ENCODE data around the gene FER. TPM values are rescaled to one million over a fixed set of nuclear protein-coding genes. Genes with fewer than 3 reads are reported as not detected.
A peak's percentile ranks its signal among the peaks of the same experiment; 100 is the strongest.

Gene FER
- total and polyA plus RNA-seq, 2 of the 13 experiments (the other 11 are each of a cell fraction or from before 2014, with no cell fraction given), result 7.9 to 29.0 TPM

DNA sequence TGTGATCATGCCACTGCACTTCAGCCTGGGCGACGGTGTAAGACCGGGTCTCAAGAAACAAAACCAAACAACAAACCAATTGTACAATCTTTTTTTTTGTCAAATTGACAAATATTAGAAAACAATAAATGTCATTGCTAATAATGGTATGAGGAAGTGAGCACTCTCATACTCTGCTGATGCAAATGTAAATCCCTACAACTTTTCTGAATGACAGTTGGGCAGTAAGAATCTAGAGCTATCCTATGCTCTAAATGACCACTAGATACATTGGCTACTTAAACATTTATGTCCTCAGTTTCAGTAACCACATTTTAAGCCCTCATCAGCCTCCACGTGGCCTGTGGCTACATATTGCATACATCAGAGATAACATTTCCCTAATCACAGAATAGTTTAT is 256.2 kb downstream of the FER start:
- intact Hi-C loops (cut with micrococcal nuclease; ENCODE audit: unreplicated experiment) (no loop called here), in situ Hi-C loops (cut with HindIII; ENCODE audit: extremely low pct_ligation_motif_present, low pct_unique_long_range_greater_than_20kb) (no loop called here)
- H3K36me3 ChIP-seq (replicated peaks in 1 of 2; ENCODE audit: control insufficient read depth in 1 of 2, insufficient read depth in 2 of 2, low read length in 2 of 2), result no peaks in the 10 kb centered on the region
- ATAC-seq (no peak), DNase-seq (ENCODE audit: low spot score) (no peak), FAIRE-seq (no peak)
- BruUV-seq (replicated peaks), result no TSS peak
- H3K4me3 ChIP-seq (replicated peaks in 1 of 3; ENCODE audit: insufficient read depth in 1 of 3, low read depth in 2 of 3, low read length in 3 of 3), result no peak overlapping the region
- H3K4me1 ChIP-seq (ENCODE audit: insufficient read depth, low read length), result no peaks in the 10 kb centered on the region
- H3K79me2 ChIP-seq (ENCODE audit: insufficient read depth, low read length), result no peaks in the 10 kb centered on the region
- no peak overlapping the region for H3K9ac ChIP-seq (ENCODE audit: insufficient read depth, low read depth, low read length)
- no peaks in the 10 kb centered on the region for H4K20me1 ChIP-seq (ENCODE audit: insufficient read depth, low read length)
- POLR2A ChIA-PET, result no interaction called here
- no peak overlapping the region for H2AFZ ChIP-seq (ENCODE audit: low read length)
- no peak overlapping the region for H3K4me2 ChIP-seq (ENCODE audit: low read depth, low read length)
- CTCF ChIA-PET (ENCODE audit: low intra/inter-chr PET ratio, low total read pairs), result no interaction called here
- H3K27ac ChIP-seq (ENCODE audit: extremely low read length, insufficient read depth, low read length), result no peak overlapping the region
- WGBS (ENCODE audit: low lambda C conversion rate), result 99% methylated on average over 4 of the region's 4 CpGs
- no peaks in the 10 kb centered on the region for H3K9me3 ChIP-seq (ENCODE audit: low read length)
- no peaks in the 10 kb centered on the region for H3K27me3 ChIP-seq (ENCODE audit: control insufficient read depth in 1 of 2, insufficient read depth in 2 of 2, low read length in 2 of 2)
- TF ChIP-seq ZNF569 (CRISPR knock-in tag; IDR thresholded peaks at IDR 0.05; ENCODE audit: borderline replicate concordance) (no peak), NFKBIZ (CRISPR knock-in tag; IDR thresholded peaks at IDR 0.05) (no peak), ZMAT3 (CRISPR knock-in tag; conservative IDR thresholded peaks at IDR 0.05) (no peak), MAFK (conservative IDR thresholded peaks at IDR 0.05 in 1 of 2, IDR thresholded peaks at IDR 0.05 in 1 of 2; ENCODE audit: low read length in 2 of 2) (0 out of 4 replicates have a peak, but pooled peaks of 1 of the 2 experiments have one; percentile 21)

DNA sequence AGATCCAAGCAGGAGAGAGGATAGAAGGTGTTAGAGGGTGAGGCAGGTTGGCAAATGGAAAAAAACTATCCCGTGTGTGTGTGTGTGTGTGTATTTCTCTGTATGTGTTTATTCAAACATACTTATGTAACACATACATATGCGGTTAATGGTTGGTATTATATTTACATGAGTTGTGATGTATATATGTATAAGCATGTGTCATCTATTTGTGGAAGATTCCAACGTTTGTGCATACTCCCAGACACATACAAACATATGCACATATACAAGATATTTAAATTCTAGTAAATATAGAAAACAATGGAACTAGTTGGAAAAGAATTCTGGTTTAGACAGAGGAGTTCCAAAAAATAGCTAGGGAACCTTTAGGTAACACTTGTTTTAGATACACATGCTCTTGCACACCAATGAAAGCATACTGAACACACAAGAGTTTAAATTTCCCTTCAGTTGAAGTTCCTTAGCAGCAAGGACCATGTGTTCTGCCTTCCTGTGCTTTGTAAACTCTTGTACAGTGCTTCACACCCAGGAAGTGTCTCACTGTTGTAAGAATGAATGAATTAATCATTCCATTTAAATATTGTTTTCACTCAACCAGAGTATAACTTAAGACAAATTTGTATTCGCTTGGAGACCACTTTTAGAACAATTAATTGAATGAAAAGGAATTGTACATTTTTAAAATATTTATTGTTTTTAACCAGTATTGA is 257.8 kb downstream of the FER start:
- FAIRE-seq, result no peak
- H3K4me1 ChIP-seq (ENCODE audit: insufficient read depth, low read length), result no peaks in the 10 kb centered on the region
- no peak overlapping the region for H3K4me2 ChIP-seq (ENCODE audit: low read depth, low read length)
- in situ Hi-C loops (cut with HindIII; ENCODE audit: extremely low pct_ligation_motif_present, low pct_unique_long_range_greater_than_20kb) (no loop called here), intact Hi-C loops (cut with micrococcal nuclease; ENCODE audit: unreplicated experiment) (no loop called here)
- no peaks in the 10 kb centered on the region for H3K9me3 ChIP-seq (ENCODE audit: low read length)
- BruUV-seq (replicated peaks), result no TSS peak
- H3K79me2 ChIP-seq (ENCODE audit: insufficient read depth, low read length), result no peaks in the 10 kb centered on the region
- H3K36me3 ChIP-seq (replicated peaks in 1 of 2; ENCODE audit: control insufficient read depth in 1 of 2, insufficient read depth in 2 of 2, low read length in 2 of 2), result no peaks in the 10 kb centered on the region
- H4K20me1 ChIP-seq (ENCODE audit: insufficient read depth, low read length), result no peaks in the 10 kb centered on the region
- H3K27ac ChIP-seq (ENCODE audit: extremely low read length, insufficient read depth, low read length), result no peak overlapping the region
- no peak overlapping the region for H3K9ac ChIP-seq (ENCODE audit: insufficient read depth, low read depth, low read length)
- no peaks in the 10 kb centered on the region for H3K27me3 ChIP-seq (ENCODE audit: control insufficient read depth in 1 of 2, insufficient read depth in 2 of 2, low read length in 2 of 2)
- ATAC-seq, result no peak
- H3K4me3 ChIP-seq (replicated peaks in 1 of 3; ENCODE audit: insufficient read depth in 1 of 3, low read depth in 2 of 3, low read length in 3 of 3), result no peak overlapping the region
- CTCF ChIA-PET (ENCODE audit: low intra/inter-chr PET ratio, low total read pairs), result no interaction called here
- DNase-seq (ENCODE audit: low spot score), result no peak
- H2AFZ ChIP-seq (ENCODE audit: low read length), result no peak overlapping the region
- POLR2A ChIA-PET, result no interaction called here
- WGBS (ENCODE audit: low lambda C conversion rate), result 89% methylated on average over 4 of the region's 4 CpGs
- TF ChIP-seq REPIN1 (CRISPR knock-in tag; IDR thresholded peaks at IDR 0.05; ENCODE audit: borderline replicate concordance, low read depth) (no peak), HNRNPH1 (optimal IDR thresholded peaks at IDR 0.05; ENCODE audit: low read depth, low read length) (no peak), SP140L (CRISPR knock-in tag; IDR thresholded peaks at IDR 0.05; ENCODE audit: borderline replicate concordance) (no peak), POGZ (CRISPR knock-in tag; IDR thresholded peaks at IDR 0.05) (no peak), ZNF569 (CRISPR knock-in tag; IDR thresholded peaks at IDR 0.05; ENCODE audit: borderline replicate concordance) (no peak), ZNF136 (CRISPR knock-in tag; IDR thresholded peaks at IDR 0.05; ENCODE audit: low read depth) (no peak), AHR (CRISPR knock-in tag; IDR thresholded peaks at IDR 0.05) (no peak), CENPX (CRISPR knock-in tag; IDR thresholded peaks at IDR 0.05) (no peak), ZFY (CRISPR knock-in tag; IDR thresholded peaks at IDR 0.05) (no peak), ZMYM2 (CRISPR knock-in tag; IDR thresholded peaks at IDR 0.05) (no peak)
- TF ChIP-seq, protein P1, sequence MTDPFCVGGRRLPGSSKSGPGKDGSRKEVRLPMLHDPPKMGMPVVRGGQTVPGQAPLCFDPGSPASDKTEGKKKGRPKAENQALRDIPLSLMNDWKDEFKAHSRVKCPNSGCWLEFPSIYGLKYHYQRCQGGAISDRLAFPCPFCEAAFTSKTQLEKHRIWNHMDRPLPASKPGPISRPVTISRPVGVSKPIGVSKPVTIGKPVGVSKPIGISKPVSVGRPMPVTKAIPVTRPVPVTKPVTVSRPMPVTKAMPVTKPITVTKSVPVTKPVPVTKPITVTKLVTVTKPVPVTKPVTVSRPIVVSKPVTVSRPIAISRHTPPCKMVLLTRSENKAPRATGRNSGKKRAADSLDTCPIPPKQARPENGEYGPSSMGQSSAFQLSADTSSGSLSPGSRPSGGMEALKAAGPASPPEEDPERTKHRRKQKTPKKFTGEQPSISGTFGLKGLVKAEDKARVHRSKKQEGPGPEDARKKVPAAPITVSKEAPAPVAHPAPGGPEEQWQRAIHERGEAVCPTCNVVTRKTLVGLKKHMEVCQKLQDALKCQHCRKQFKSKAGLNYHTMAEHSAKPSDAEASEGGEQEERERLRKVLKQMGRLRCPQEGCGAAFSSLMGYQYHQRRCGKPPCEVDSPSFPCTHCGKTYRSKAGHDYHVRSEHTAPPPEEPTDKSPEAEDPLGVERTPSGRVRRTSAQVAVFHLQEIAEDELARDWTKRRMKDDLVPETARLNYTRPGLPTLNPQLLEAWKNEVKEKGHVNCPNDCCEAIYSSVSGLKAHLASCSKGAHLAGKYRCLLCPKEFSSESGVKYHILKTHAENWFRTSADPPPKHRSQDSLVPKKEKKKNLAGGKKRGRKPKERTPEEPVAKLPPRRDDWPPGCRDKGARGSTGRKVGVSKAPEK (CRISPR knock-in tag; IDR thresholded peaks at IDR 0.05; ENCODE audit: borderline replicate concordance), result no peak

Data from HepG2 (cell line).